Measurements from ENCODE around the gene THRAP3.

DNA sequence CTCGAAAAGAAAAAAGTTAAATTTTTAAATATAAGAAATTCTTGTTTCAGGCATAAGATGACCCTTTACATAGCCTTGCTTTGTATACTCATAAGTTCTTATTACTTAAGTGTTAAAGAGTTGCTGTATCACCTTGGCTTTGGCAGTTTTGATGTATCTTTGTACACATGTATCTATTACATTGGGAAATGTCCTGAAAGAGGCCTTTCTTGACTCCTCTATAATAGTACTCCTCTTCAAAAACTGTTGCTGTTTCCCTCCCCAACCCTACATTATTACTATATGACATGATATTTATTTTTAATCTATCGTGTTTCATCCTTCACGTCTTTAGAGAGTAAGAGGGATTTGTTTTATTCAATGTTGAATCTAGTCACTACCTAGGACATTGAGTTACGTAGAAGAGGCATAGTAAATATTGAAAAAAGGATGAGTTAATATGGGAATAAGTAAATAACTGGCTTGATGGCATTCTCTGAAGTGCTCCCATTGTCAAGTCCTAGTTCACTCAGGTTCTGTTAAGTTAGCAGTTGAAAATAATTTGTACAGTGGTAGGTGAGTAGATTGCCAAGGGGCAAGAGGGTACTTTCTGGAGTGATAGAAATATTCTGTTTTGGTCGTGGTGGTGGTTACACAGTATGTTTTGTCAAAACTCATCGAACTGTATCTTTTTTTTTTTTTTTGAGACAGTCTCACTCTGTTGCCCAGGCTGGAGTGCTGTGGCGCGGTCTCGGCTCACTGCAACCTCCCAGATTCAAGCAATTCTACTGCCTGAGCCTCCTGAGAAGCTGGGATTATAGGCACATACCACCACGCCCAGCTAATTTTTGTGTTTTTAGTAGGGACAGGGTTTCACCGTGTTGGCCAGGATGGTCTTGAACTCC lies 8.2 kb downstream of the THRAP3 start:
- TF ChIP-seq RAD21 (IDR thresholded peaks at IDR 0.05; ENCODE audit: low read length) (no peak), YY1 (IDR thresholded peaks at IDR 0.05; ENCODE audit: low read depth) (no peak), JUND (IDR thresholded peaks at IDR 0.05) (no peak), POLR2AphosphoS5 (IDR thresholded peaks at IDR 0.05; ENCODE audit: low read depth, low read length) (no peak), EP300 (IDR thresholded peaks at IDR 0.05; ENCODE audit: borderline replicate concordance in 1 of 2, low read depth in 1 of 2, low read length in 1 of 2) (no peak), RFX5 (IDR thresholded peaks at IDR 0.05; ENCODE audit: low read length) (no peak), FOXJ3 (CRISPR knock-in tag; IDR thresholded peaks at IDR 0.05) (no peak), FOXM1 (IDR thresholded peaks at IDR 0.05; ENCODE audit: low read depth) (no peak), TAF1 (IDR thresholded peaks at IDR 0.05; ENCODE audit: borderline replicate concordance, low read depth, low read length) (no peak)
- TF ChIP-seq, protein P1, sequence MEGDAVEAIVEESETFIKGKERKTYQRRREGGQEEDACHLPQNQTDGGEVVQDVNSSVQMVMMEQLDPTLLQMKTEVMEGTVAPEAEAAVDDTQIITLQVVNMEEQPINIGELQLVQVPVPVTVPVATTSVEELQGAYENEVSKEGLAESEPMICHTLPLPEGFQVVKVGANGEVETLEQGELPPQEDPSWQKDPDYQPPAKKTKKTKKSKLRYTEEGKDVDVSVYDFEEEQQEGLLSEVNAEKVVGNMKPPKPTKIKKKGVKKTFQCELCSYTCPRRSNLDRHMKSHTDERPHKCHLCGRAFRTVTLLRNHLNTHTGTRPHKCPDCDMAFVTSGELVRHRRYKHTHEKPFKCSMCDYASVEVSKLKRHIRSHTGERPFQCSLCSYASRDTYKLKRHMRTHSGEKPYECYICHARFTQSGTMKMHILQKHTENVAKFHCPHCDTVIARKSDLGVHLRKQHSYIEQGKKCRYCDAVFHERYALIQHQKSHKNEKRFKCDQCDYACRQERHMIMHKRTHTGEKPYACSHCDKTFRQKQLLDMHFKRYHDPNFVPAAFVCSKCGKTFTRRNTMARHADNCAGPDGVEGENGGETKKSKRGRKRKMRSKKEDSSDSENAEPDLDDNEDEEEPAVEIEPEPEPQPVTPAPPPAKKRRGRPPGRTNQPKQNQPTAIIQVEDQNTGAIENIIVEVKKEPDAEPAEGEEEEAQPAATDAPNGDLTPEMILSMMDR (IDR thresholded peaks at IDR 0.05), result no peak
- TF ChIP-seq, protein P2, sequence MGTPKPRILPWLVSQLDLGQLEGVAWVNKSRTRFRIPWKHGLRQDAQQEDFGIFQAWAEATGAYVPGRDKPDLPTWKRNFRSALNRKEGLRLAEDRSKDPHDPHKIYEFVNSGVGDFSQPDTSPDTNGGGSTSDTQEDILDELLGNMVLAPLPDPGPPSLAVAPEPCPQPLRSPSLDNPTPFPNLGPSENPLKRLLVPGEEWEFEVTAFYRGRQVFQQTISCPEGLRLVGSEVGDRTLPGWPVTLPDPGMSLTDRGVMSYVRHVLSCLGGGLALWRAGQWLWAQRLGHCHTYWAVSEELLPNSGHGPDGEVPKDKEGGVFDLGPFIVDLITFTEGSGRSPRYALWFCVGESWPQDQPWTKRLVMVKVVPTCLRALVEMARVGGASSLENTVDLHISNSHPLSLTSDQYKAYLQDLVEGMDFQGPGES (IDR thresholded peaks at IDR 0.05; ENCODE audit: low read depth, low read length), result no peak
- TF ChIP-seq, protein P3, sequence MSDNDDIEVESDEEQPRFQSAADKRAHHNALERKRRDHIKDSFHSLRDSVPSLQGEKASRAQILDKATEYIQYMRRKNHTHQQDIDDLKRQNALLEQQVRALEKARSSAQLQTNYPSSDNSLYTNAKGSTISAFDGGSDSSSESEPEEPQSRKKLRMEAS (IDR thresholded peaks at IDR 0.05; ENCODE audit: low read depth), result no peak
